GM23338 (cell line): ENCODE data around the gene SMYD3.

Experiments
- EZH2 ChIP-seq: fragments of 200-600 bp; sonication (generic); IDR thresholded peaks from one replicate; pipeline ENCODE4 v1.8.0; 2017; ENCODE audit warnings: antibody characterized with exemption, mild to moderate bottlenecking, low read depth; ENCODE audit not compliant: unreplicated experiment
- EZH2phosphoT487 ChIP-seq: fragments of 200-600 bp; sonication (generic); IDR thresholded peaks from one replicate; pipeline ENCODE4 v1.8.1; 2018; ENCODE audit warnings: antibody characterized with exemption; ENCODE audit not compliant: unreplicated experiment
- JUNB ChIP-seq: IDR thresholded peaks from one replicate; pipeline ENCODE4 v1.6.1; 2016; ENCODE audit warnings: antibody characterized with exemption; ENCODE audit not compliant: unreplicated experiment
- NANOG ChIP-seq: IDR thresholded peaks from 2 replicates; pipeline ENCODE4 v1.6.1; 2016; ENCODE audit warnings: antibody characterized with exemption, borderline replicate concordance
- POLR2AphosphoS5 ChIP-seq: IDR thresholded peaks from 2 replicates; pipeline ENCODE4 v1.6.1; 2016; ENCODE audit warnings: antibody characterized with exemption, low read depth
- TF ChIP-seq, protein P1 (sequence below), 2 experiments: fragments of 200-600 bp in 1 of 2; sonication (generic) in 1 of 2; conservative IDR thresholded peaks; 2 replicates each; pipeline versions ENCODE4 v1.5.1 to v1.6.1; 2016 to 2017; ENCODE audit warnings: antibody characterized with exemption in 2 of 2, low read depth in 2 of 2, mild to moderate bottlenecking in 2 of 2, moderate library complexity in 1 of 2
- TF ChIP-seq, protein P2 (sequence below): IDR thresholded peaks from one replicate; pipeline ENCODE4 v1.6.1; 2018; ENCODE audit warnings: antibody characterized with exemption; ENCODE audit not compliant: unreplicated experiment

DNA sequence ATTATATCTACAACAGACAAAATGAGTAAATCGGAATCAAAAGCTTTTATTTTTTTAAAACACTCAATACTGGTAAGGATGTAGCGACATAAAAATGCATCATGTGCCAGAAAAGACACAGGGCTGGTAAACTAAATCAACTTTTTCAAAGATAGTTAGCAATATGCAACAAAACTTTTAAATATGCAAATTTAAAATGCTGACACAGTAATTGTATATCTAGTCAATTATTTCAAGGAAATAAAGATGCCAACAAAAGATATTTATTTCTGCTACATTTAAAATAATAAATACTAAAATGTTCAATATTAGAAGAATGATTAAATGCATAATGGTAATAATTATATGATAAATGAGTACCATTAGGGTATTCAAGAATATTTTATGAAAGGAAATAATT is 295.1 kb downstream of the SMYD3 start:
- TF ChIP-seq, protein P1, sequence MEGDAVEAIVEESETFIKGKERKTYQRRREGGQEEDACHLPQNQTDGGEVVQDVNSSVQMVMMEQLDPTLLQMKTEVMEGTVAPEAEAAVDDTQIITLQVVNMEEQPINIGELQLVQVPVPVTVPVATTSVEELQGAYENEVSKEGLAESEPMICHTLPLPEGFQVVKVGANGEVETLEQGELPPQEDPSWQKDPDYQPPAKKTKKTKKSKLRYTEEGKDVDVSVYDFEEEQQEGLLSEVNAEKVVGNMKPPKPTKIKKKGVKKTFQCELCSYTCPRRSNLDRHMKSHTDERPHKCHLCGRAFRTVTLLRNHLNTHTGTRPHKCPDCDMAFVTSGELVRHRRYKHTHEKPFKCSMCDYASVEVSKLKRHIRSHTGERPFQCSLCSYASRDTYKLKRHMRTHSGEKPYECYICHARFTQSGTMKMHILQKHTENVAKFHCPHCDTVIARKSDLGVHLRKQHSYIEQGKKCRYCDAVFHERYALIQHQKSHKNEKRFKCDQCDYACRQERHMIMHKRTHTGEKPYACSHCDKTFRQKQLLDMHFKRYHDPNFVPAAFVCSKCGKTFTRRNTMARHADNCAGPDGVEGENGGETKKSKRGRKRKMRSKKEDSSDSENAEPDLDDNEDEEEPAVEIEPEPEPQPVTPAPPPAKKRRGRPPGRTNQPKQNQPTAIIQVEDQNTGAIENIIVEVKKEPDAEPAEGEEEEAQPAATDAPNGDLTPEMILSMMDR (conservative IDR thresholded peaks at IDR 0.05; ENCODE audit: low read depth in 2 of 2) = no peak
- TF ChIP-seq POLR2AphosphoS5 = no peak
- TF ChIP-seq EZH2 = no peak
- TF ChIP-seq, protein P2, sequence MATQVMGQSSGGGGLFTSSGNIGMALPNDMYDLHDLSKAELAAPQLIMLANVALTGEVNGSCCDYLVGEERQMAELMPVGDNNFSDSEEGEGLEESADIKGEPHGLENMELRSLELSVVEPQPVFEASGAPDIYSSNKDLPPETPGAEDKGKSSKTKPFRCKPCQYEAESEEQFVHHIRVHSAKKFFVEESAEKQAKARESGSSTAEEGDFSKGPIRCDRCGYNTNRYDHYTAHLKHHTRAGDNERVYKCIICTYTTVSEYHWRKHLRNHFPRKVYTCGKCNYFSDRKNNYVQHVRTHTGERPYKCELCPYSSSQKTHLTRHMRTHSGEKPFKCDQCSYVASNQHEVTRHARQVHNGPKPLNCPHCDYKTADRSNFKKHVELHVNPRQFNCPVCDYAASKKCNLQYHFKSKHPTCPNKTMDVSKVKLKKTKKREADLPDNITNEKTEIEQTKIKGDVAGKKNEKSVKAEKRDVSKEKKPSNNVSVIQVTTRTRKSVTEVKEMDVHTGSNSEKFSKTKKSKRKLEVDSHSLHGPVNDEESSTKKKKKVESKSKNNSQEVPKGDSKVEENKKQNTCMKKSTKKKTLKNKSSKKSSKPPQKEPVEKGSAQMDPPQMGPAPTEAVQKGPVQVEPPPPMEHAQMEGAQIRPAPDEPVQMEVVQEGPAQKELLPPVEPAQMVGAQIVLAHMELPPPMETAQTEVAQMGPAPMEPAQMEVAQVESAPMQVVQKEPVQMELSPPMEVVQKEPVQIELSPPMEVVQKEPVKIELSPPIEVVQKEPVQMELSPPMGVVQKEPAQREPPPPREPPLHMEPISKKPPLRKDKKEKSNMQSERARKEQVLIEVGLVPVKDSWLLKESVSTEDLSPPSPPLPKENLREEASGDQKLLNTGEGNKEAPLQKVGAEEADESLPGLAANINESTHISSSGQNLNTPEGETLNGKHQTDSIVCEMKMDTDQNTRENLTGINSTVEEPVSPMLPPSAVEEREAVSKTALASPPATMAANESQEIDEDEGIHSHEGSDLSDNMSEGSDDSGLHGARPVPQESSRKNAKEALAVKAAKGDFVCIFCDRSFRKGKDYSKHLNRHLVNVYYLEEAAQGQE = no peak
- no peak for TF ChIP-seq JUNB
- no peak for TF ChIP-seq EZH2phosphoT487
- TF ChIP-seq NANOG = no peak
